Fibroblast of lung (primary cell): ENCODE data around the gene SENP8.

Experiments
- CTCF ChIP-seq, 2 donors: IDR thresholded peaks in 1 of 2; conservative IDR thresholded peaks in 1 of 2; 1 replicate in 1 of 2; 2 replicates in 1 of 2; pipeline ENCODE4 v1.5.1; 2011 to 2012; ENCODE audit warnings: low read length in 2 of 2, control low read depth in 1 of 2, inconsistent platforms in 1 of 2, low read depth in 1 of 2, mild to moderate bottlenecking in 1 of 2
- EZH2 ChIP-seq: IDR thresholded peaks from 2 replicates; pipeline ENCODE4 v1.5.1; 2012; ENCODE audit warnings: low read length, control low read depth, mild to moderate bottlenecking; ENCODE audit errors: missing control alignments

GRCh38 chr15:72099155-72099554, 19.0 kb upstream of the SENP8 start:
- no peak for TF ChIP-seq CTCF (conservative IDR thresholded peaks at IDR 0.05 in 1 of 2, IDR thresholded peaks at IDR 0.05 in 1 of 2; ENCODE audit: low read depth in 1 of 2, low read length in 2 of 2)
- no peak for TF ChIP-seq EZH2
